Heart left ventricle (tissue), 13 donors: Measurements from ENCODE around the gene CDK2.

Experiments used
- POLR2A ChIP-seq, 2 donors: fragments of 450-650 bp; IDR thresholded peaks; one replicate each; pipeline ENCODE4 v1.6.1; 2017; ENCODE audit warnings: antibody characterized with exemption in 2 of 2, mild to moderate bottlenecking in 2 of 2, moderate library complexity in 2 of 2
- TF ChIP-seq, protein P1 (sequence below), 12 donors: fragments of 200-600 bp; sonication (generic) in 4 of 12; IDR thresholded peaks; one replicate each; pipeline versions ENCODE4 v1.5.0 to v1.8.0; 2018 to 2022; ENCODE audit warnings: antibody characterized with exemption in 12 of 12, mild to moderate bottlenecking in 5 of 12
- donor health status: ischemic (EF 13 %, LVEDD 7.1; RV severe dilation, severe dysfunction).
- donor health status: DM: no; HTN: yes; CAD: no.
- donor health status: DM: no; HTN: no; CAD: no.
- donor health status: ischemic (EF 25% LVEDD 6.9; RV normal size, moderate dysfunction).
- donor health status: ischemic (EF 25% LVEDD 5.7; RV mildly dilated, moderate dysfunction).
- donor health status: ischemic (EF 35%, LVEDD 5.7; RV mildly dilated, moderate dysfunction).
- donor health status: nonischemic (EF 11% LVEDD 7.7; RV severe dilation, severe dysfunction).
- donor health status: DM: yes; HTN: yes; CAD: no.
- donor health status: PGD.
- donor health status: ischemic (EF 29% LVEDD 5.4; RV normal size, mild dysfunction).
- donor health status: nonischemic (EF 23%, LVEDD 6.1; RV moderate dilation, normal function).

DNA sequence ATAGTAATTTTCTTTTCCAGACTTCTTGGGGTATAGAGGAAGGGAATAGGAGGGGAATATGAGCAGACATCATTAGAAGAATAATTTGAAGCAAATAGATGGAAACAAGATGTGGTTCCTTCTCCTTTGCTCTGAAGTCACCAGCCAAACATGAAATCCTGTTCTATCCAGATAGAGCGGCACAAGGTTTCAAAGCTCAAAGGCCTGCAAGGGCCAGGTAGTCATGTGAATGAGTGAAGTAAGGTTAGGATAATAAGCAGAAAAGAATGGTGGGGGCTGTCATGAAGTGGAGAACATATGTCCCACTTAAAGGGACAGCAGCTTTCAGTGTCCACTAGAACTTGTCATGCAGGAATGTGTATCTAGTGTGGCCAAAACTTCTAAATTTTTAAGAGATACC lies 51.7 kb downstream of the CDK2 start:
- TF ChIP-seq, protein P1, sequence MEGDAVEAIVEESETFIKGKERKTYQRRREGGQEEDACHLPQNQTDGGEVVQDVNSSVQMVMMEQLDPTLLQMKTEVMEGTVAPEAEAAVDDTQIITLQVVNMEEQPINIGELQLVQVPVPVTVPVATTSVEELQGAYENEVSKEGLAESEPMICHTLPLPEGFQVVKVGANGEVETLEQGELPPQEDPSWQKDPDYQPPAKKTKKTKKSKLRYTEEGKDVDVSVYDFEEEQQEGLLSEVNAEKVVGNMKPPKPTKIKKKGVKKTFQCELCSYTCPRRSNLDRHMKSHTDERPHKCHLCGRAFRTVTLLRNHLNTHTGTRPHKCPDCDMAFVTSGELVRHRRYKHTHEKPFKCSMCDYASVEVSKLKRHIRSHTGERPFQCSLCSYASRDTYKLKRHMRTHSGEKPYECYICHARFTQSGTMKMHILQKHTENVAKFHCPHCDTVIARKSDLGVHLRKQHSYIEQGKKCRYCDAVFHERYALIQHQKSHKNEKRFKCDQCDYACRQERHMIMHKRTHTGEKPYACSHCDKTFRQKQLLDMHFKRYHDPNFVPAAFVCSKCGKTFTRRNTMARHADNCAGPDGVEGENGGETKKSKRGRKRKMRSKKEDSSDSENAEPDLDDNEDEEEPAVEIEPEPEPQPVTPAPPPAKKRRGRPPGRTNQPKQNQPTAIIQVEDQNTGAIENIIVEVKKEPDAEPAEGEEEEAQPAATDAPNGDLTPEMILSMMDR (IDR thresholded peaks at IDR 0.05): no peak
- TF ChIP-seq POLR2A (IDR thresholded peaks at IDR 0.05): no peak
